Ishikawa (cell line): ENCODE results near the gene TSC22D1.

Experiments
- CEBPB ChIP-seq: IDR thresholded peaks from 2 replicates; pipeline ENCODE4 v1.6.1; 2012
- CREB1 ChIP-seq: IDR thresholded peaks from 2 replicates; pipeline ENCODE4 v1.6.1; 2012; ENCODE audit warnings: low read depth
- EGR1 ChIP-seq: IDR thresholded peaks from 2 replicates; pipeline ENCODE4 v1.6.1; 2012
- EP300 ChIP-seq: IDR thresholded peaks from 2 replicates; pipeline ENCODE4 v1.6.1; 2012; ENCODE audit warnings: borderline replicate concordance
- FOXM1 ChIP-seq: IDR thresholded peaks from 2 replicates; pipeline ENCODE4 v1.6.1; 2012; ENCODE audit warnings: low read depth, borderline replicate concordance
- NFIC ChIP-seq: IDR thresholded peaks from 2 replicates; pipeline ENCODE4 v1.6.1; 2012
- RAD21 ChIP-seq: IDR thresholded peaks from 2 replicates; pipeline ENCODE4 v1.6.1; 2012; ENCODE audit warnings: low read depth
- TAF1 ChIP-seq: IDR thresholded peaks from 2 replicates; pipeline ENCODE4 v1.6.1; 2012; ENCODE audit warnings: low read depth, mild to moderate bottlenecking
- TCF12 ChIP-seq: IDR thresholded peaks from 2 replicates; pipeline ENCODE4 v1.6.1; 2012; ENCODE audit warnings: low read depth
- TEAD4 ChIP-seq: IDR thresholded peaks from 2 replicates; pipeline ENCODE4 v1.6.1; 2012
- YY1 ChIP-seq: IDR thresholded peaks from 2 replicates; pipeline ENCODE4 v1.6.1; 2012; ENCODE audit warnings: low read depth
- ZBTB7A ChIP-seq: IDR thresholded peaks from 2 replicates; pipeline ENCODE4 v1.6.1; 2012; ENCODE audit warnings: low read depth
- TF ChIP-seq, protein P1 (sequence below): IDR thresholded peaks from 2 replicates; pipeline ENCODE4 v1.6.1; 2012; ENCODE audit warnings: low read depth, mild to moderate bottlenecking
- TF ChIP-seq, protein P2 (sequence below): IDR thresholded peaks from 2 replicates; pipeline ENCODE4 v1.6.1; 2012
- TF ChIP-seq, protein P3 (sequence below): IDR thresholded peaks from 2 replicates; pipeline ENCODE4 v1.6.1; 2012

The TSC22D1 gene

DNA sequence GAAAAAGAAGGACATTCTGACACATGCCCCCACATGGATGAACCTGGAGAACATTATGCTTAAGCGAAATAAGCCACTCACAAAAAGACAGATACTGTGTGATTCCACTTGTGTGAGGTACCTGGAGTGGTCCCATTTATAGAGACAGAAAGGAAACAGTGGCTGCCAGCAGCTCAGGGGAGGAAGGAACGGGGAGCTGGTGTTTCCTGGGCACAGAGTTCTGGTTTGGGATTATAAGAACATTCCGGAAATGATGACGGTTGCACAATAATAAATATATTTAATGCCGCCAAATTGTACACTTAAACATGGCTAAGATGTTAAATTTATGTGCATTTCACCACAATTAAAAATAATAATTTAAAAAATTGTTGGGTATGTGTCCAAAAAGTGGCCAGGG is 169.5 kb downstream of the TSC22D1 start:
- TF ChIP-seq FOXM1: no peak
- TF ChIP-seq, protein P1, sequence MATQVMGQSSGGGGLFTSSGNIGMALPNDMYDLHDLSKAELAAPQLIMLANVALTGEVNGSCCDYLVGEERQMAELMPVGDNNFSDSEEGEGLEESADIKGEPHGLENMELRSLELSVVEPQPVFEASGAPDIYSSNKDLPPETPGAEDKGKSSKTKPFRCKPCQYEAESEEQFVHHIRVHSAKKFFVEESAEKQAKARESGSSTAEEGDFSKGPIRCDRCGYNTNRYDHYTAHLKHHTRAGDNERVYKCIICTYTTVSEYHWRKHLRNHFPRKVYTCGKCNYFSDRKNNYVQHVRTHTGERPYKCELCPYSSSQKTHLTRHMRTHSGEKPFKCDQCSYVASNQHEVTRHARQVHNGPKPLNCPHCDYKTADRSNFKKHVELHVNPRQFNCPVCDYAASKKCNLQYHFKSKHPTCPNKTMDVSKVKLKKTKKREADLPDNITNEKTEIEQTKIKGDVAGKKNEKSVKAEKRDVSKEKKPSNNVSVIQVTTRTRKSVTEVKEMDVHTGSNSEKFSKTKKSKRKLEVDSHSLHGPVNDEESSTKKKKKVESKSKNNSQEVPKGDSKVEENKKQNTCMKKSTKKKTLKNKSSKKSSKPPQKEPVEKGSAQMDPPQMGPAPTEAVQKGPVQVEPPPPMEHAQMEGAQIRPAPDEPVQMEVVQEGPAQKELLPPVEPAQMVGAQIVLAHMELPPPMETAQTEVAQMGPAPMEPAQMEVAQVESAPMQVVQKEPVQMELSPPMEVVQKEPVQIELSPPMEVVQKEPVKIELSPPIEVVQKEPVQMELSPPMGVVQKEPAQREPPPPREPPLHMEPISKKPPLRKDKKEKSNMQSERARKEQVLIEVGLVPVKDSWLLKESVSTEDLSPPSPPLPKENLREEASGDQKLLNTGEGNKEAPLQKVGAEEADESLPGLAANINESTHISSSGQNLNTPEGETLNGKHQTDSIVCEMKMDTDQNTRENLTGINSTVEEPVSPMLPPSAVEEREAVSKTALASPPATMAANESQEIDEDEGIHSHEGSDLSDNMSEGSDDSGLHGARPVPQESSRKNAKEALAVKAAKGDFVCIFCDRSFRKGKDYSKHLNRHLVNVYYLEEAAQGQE: no peak
- TF ChIP-seq EP300: no peak

DNA sequence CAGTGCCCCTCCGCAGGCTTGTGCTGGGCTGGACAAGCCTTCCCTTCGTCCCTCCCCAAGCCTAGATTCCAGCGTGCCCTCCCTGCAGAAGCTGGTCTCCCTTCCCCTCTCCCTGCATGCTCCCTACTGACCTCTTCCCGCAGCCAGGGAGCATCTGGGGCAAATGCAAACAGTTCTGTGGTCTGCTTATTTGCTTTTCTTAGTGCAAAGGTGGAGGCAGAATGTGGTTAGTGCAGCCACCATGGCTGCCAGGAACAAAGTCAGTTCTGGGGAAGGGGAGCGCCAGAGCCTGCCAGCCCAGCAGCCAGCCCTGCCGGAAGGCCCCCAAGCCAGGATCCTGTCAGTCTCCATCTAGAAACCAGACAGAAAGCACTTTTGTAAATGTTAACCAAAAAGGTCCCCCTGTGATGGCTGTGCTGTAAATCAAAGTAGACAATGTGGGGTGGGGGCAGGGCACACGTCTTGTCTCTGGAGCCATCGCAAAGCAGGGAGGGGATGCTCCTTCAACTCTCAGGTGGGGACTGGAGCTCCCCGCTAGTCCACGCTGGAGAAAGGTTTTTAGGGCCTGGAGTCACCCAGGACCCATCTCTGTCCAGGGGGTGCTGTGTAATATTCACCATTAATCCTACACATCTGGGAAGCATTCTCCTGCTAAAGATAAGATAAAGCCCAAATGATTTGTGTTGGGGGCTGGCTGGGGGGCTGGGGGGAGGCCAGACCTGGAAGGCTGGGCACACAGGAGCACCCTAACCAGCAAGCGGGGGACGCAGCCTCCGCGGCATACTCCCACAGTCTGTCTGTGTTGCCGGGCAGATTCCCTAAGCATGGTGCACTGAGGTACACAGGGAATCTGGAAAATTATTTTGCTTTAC is 171.6 kb downstream of the TSC22D1 start:
- TF ChIP-seq TAF1: no peak
- no peak for TF ChIP-seq CREB1
- TF ChIP-seq RAD21: no peak

DNA sequence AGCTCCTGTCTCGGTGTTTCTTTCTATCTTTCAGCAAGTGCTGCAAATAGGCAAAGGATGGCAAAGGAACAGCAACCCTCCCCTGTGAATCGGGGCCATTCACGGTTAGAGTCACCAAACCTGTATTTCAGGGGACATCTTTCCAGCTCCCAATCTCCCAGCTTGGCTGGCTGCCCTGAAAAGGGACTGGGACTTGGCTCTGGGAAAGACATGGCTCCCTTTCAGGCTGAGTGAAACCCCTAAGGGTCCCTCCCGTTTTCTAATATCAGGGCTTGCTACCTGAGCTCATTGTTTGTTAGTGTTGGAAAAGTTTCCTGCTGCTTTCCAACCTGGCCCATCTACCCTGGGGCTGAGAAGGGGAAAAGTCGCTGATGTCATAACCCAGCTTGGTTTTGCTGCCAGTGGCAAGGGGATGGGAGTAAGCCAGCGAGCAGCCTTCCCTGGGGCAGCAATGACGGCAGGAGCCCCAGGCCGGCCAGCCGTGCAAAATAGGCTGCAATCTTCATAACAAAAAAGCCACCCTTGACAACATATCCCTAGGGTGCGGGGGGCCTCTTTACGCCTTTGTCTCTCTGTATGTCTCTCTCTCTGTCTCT is 172.6 kb downstream of the TSC22D1 start:
- TF ChIP-seq CREB1: no peak
- peak; percentile 34; the same call in 1 of the 2 replicates for TF ChIP-seq NFIC
- no peak for TF ChIP-seq RAD21

DNA sequence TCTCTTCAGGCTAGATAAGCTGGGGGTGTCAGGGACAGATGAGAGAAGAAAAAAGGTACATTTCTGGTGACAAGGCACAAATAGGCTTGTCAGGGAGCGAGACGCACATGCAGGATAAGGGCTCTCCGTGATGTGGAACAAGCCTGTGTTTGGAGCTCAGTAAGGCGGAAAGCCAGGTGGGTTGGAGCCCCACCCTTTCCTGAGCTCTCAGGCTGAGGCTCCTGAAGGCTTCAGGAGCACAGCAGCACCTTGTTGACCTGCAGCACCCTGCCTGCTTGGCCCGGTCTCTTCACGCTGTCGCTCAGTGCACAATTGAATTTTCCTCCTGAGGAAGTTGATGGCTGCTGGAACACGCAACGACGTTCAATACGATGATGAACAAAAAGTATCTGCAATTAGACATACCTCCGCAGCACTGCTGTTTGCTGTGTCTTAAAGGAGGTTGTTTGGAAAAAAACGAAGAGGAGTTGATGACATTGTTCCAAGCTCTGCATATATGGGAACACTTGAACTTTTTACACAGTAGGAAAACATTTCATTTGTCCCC is 173.2 kb downstream of the TSC22D1 start:
- TF ChIP-seq ZBTB7A: no peak
- no peak for TF ChIP-seq FOXM1
- no peak for TF ChIP-seq YY1
- no peak for TF ChIP-seq TCF12
- no peak for TF ChIP-seq TEAD4
- TF ChIP-seq, protein P2, sequence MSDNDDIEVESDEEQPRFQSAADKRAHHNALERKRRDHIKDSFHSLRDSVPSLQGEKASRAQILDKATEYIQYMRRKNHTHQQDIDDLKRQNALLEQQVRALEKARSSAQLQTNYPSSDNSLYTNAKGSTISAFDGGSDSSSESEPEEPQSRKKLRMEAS: no peak
- TF ChIP-seq, protein P3, sequence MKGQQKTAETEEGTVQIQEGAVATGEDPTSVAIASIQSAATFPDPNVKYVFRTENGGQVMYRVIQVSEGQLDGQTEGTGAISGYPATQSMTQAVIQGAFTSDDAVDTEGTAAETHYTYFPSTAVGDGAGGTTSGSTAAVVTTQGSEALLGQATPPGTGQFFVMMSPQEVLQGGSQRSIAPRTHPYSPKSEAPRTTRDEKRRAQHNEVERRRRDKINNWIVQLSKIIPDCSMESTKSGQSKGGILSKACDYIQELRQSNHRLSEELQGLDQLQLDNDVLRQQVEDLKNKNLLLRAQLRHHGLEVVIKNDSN: no peak
- no peak for TF ChIP-seq EGR1
- TF ChIP-seq, protein P1: no peak
- TF ChIP-seq CREB1: no peak
- no peak for TF ChIP-seq EP300
- TF ChIP-seq RAD21: no peak
- TF ChIP-seq TAF1: no peak
- no peak for TF ChIP-seq NFIC
- no peak for TF ChIP-seq CEBPB

DNA sequence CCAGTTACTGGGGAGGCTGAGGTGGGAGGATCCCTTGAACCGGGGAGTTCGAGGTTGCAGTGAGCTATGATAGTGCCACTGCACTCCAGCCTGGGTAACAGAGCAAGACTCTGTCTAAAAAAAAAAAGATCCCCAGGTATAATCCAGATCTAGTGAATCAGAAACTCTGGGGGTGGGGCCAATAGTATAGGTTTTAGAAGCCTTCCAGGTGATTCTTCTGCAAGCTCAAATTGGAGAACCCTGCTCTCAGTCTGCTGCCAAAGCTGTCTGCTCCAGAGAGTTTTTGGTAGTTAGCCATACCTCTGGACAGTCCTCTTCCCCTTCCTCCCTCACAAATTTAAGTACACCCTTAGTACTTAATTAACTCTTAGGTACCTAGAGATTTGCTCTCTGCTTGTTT is 174.6 kb downstream of the TSC22D1 start:
- TF ChIP-seq RAD21: no peak
- TF ChIP-seq, protein P3: no peak
- TF ChIP-seq CREB1: no peak
- no peak for TF ChIP-seq EGR1
- TF ChIP-seq TCF12: no peak
- no peak for TF ChIP-seq YY1
- TF ChIP-seq TAF1: no peak
- TF ChIP-seq EP300: no peak
- TF ChIP-seq CEBPB: no peak
- TF ChIP-seq TEAD4: no peak
- TF ChIP-seq ZBTB7A: no peak
- TF ChIP-seq, protein P1: no peak
